A549 (cell line): ENCODE data around the gene RYR3. TPM values are rescaled to one million over a fixed set of nuclear protein-coding genes. Genes with fewer than 3 reads are reported as not detected.

Experiments used
- ATAC-seq, 2 experiments: fragments of 200-7000 bp in 1 of 2; fragments of >200 bp in 1 of 2; cut with Nextera tagmentation in 1 of 2; cut with Tn5 transposase in 1 of 2; 3 replicates each; pipeline versions ENCODE4 v1.8.0 to v1.9.1; 2018 to 2020; ENCODE audit warnings: mild to moderate bottlenecking in 1 of 2, moderate library complexity in 1 of 2
- CTCF ChIA-PET: fragments of 300-600 bp; sonication (Branson Sonifier 250); formaldehyde crosslinking; extraction: SDS; loops from one replicate; lab custom pipeline; 2021; ENCODE audit warnings: antibody characterized with exemption, inconsistent platforms; lab: Yijun Ruan, JAX
- POLR2A ChIA-PET: fragments of 350-600 bp; formaldehyde crosslinking; extraction: SDS; loops from one replicate; lab custom pipeline; 2021; ENCODE audit warnings: antibody characterized with exemption, inconsistent platforms; lab: Yijun Ruan, JAX
- DNase-seq, 2 experiments: peaks; one replicate each; pipeline versions ENCODE4 v3.0.0 to v3.0.0-alpha.2; 2011 to 2016; ENCODE audit warnings: low read depth in 1 of 2, low spot score in 1 of 2
- FAIRE-seq: peaks from 2 replicates; lab custom pipeline; 2011; peaks lifted over from hg19 to GRCh38; lab: Jason Lieb, UNC
- H3K27ac ChIP-seq, 2 experiments: fragments of >200 bp; sonication (Bioruptor Twin); formaldehyde crosslinking; 3 replicates each; pipeline ENCODE4 v1.5.1; 2016 to 2017
- H3K4me1 ChIP-seq: fragments of >200 bp; sonication (Bioruptor Twin); formaldehyde crosslinking; 3 replicates; pipeline ENCODE4 v1.6.1; 2016
- H3K4me2 ChIP-seq: fragments of >200 bp; sonication (Bioruptor Twin); formaldehyde crosslinking; 3 replicates; pipeline ENCODE4 v1.6.1; 2016
- H3K4me3 ChIP-seq: fragments of >200 bp; sonication (Bioruptor Twin); formaldehyde crosslinking; 3 replicates; pipeline ENCODE4 v1.5.1; 2016
- H3K9me3 ChIP-seq: fragments of >200 bp; sonication (Bioruptor Twin); formaldehyde crosslinking; 3 replicates; pipeline ENCODE4 v1.6.1; 2016
- BHLHE40 ChIP-seq: IDR thresholded peaks from 2 replicates; pipeline ENCODE4 v1.6.1; 2012; ENCODE audit warnings: low read depth, low read length, inconsistent platforms
- CBX2 ChIP-seq: fragments of 200-600 bp; sonication (generic); IDR thresholded peaks from 2 replicates; pipeline ENCODE4 v1.6.1; 2016; ENCODE audit warnings: low read depth, mild to moderate bottlenecking, borderline replicate concordance
- CBX8 ChIP-seq: fragments of 200-600 bp; sonication (generic); IDR thresholded peaks from 2 replicates; pipeline ENCODE4 v1.6.1; 2016
- CHD4 ChIP-seq: fragments of 200-600 bp; sonication (generic); IDR thresholded peaks from 2 replicates; pipeline ENCODE4 v1.6.1; 2016; ENCODE audit warnings: antibody characterized with exemption, mild to moderate bottlenecking, borderline replicate concordance
- FOSL2 ChIP-seq, 2 experiments: fragments of 450-650 bp in 1 of 2; fragments of >200 bp in 1 of 2; sonication (Bioruptor Twin) in 1 of 2; formaldehyde crosslinking; IDR thresholded peaks; 2 replicates each; pipeline versions ENCODE4 v1.5.0 to v1.6.1; 2016 to 2020; ENCODE audit warnings: mild to moderate bottlenecking in 1 of 2, moderate library complexity in 1 of 2
- GATA3 ChIP-seq: IDR thresholded peaks from 2 replicates; pipeline ENCODE4 v1.6.1; 2012; ENCODE audit warnings: borderline replicate concordance
- HDAC2 ChIP-seq: fragments of 200-600 bp; sonication (generic); IDR thresholded peaks from 2 replicates; pipeline ENCODE4 v1.6.1; 2016
- HOXA7 ChIP-seq: fragments of 250-450 bp; sonication (Bioruptor Pico); IDR thresholded peaks from 2 replicates; pipeline ENCODE4 v1.5.0; 2020; ENCODE audit warnings: mild to moderate bottlenecking, moderate library complexity
- HOXB13 ChIP-seq: fragments of 250-450 bp; sonication (Bioruptor Pico); IDR thresholded peaks from 2 replicates; pipeline ENCODE4 v1.5.0; 2020; ENCODE audit warnings: low read depth, mild to moderate bottlenecking, moderate library complexity
- HOXB5 ChIP-seq: fragments of 250-450 bp; sonication (Bioruptor Pico); IDR thresholded peaks from 2 replicates; pipeline ENCODE4 v1.5.0; 2020; ENCODE audit warnings: mild to moderate bottlenecking, moderate library complexity
- JUN ChIP-seq, 2 experiments: fragments of >200 bp; sonication (Bioruptor Twin); formaldehyde crosslinking; IDR thresholded peaks; 2 replicates in 1 of 2; 3 replicates in 1 of 2; pipeline ENCODE4 v1.6.1; 2016 to 2017
- NFE2L2 ChIP-seq: fragments of 150-350 bp; conservative IDR thresholded peaks from 2 replicates; pipeline ENCODE4 v1.6.1; 2014; ENCODE audit warnings: low read length
- RCOR1 ChIP-seq: fragments of 150-350 bp; IDR thresholded peaks from 2 replicates; pipeline ENCODE4 v1.6.1; 2014; ENCODE audit warnings: antibody characterized with exemption, low read length, low read depth
- RFX5 ChIP-seq: fragments of 450-650 bp; IDR thresholded peaks from 2 replicates; pipeline ENCODE4 v1.7.1; 2014; ENCODE audit warnings: antibody characterized with exemption, mild to moderate bottlenecking, moderate library complexity
- SMC3 ChIP-seq: fragments of >200 bp; sonication (Bioruptor Twin); formaldehyde crosslinking; IDR thresholded peaks from 3 replicates; pipeline ENCODE4 v1.6.1; 2018; ENCODE audit warnings: inconsistent platforms
- TFCP2L1 ChIP-seq: fragments of 250-450 bp; sonication (Bioruptor Pico); IDR thresholded peaks from 2 replicates; pipeline ENCODE4 v1.5.0; 2021; ENCODE audit warnings: mild to moderate bottlenecking
- TP53 ChIP-seq: fragments of 250-450 bp; sonication (Bioruptor Pico); IDR thresholded peaks from 2 replicates; pipeline ENCODE4 v1.5.0; 2021; ENCODE audit warnings: mild to moderate bottlenecking, moderate library complexity
- ZC3H11A ChIP-seq: fragments of 450-650 bp; IDR thresholded peaks from 2 replicates; pipeline ENCODE4 v1.6.1; 2014; ENCODE audit warnings: antibody characterized with exemption, mild to moderate bottlenecking
- ZFP36 ChIP-seq: fragments of 450-650 bp; IDR thresholded peaks from 2 replicates; pipeline ENCODE4 v1.6.1; 2014; ENCODE audit warnings: borderline replicate concordance; ENCODE audit not compliant: partially characterized antibody
- ZNF302 ChIP-seq: fragments of 250-450 bp; sonication (Bioruptor Pico); IDR thresholded peaks from 2 replicates; pipeline ENCODE4 v1.9.0; 2021; ENCODE audit warnings: inconsistent platforms, mild to moderate bottlenecking, moderate library complexity
- ZSCAN20 ChIP-seq: fragments of 250-450 bp; sonication (Bioruptor Pico); IDR thresholded peaks from 2 replicates; pipeline ENCODE4 v1.8.0; 2022; ENCODE audit warnings: mild to moderate bottlenecking, moderate library complexity
- WGBS: methylation state at CpG from one replicate; pipeline ENCODE4 v1.1.6; 2017; ENCODE audit errors: missing lambda C conversion rate; 5-methylcytosine and 5-hydroxymethylcytosine counted together
- polyA plus RNA-seq, 4 experiments: library from polyadenylated mRNA; depleted of rRNA in 3 of 4; stranded (reverse); fragments of >200 nt; fragmentation: RNase III in 1 of 4; extraction: RNeasy Plus Mini Kit Qiagen cat#74134 plus additional on column Dnase treatment in 1 of 4; gene quantifications; 2 replicates in 3 of 4; 3 replicates in 1 of 4; pipeline ENCODE4 v1.2.3, GENCODE V29; 2011 to 2017
- TF ChIP-seq, protein P1 (sequence below): fragments of >200 bp; sonication (Bioruptor Twin); formaldehyde crosslinking; IDR thresholded peaks from 3 replicates; pipeline ENCODE4 v1.5.1; 2016
- TF ChIP-seq, protein P2 (sequence below): IDR thresholded peaks from 2 replicates; pipeline ENCODE4 v1.6.1; 2012
- TF ChIP-seq, protein P3 (sequence below): IDR thresholded peaks from 2 replicates; pipeline ENCODE4 v1.6.1; 2012

The RYR3 gene
- polyA plus RNA-seq, 2 of the 4 experiments (the other 2 are of a cell fraction), result 0.03 TPM; not detected in 1

DNA sequence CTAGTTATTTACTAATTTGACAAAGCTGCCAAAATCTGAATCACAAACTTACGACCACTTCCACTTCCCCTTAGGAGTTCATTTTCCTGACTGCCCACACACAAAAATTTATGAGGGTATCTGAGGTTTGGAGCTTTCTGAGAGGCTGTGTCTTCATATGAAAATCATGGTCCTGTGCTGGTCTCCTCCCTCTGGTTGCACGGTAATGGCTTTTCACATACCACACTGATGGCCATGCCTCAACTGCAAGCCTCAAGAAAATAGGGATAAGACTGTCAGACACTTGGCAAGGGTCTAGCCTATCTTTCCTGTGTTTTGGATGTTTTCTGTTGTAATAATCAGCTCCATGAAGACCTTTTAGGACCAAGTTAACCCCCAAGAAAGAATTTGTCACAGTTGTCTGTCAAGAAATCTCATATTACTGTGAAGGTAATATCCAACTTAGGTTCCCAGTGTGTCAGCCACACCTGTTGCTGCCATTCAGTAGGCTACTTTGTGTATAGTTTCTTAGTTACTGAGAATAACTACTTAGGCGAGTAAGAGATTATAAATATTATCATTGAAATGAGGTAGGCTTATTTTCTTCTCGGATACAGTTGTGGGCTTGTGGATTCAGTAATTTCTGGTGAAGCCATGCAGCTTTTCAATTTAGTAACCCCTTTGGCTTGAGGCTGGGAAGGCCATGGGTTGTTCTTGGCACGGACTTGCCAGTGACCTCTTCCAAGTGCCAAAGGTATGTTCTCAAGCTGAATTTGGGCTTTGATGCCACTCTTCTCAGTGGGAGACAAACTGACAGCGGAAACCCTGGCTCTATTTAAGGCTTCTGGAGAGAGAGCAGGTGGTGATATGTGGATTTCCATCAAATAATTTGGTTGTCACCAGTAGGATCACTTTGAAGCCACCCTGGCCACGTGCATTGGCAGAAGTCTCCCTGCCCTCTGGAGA is 101.1 kb downstream of the RYR3 start:
- Histone ChIP-seq H3K9me3 (peaks cover 2% of the 10 kb centered on the region; the same call in 1 of the 3 replicates), H3K27ac (no peak overlapping the region), H3K4me2 (no peak overlapping the region), H3K4me3 (no peak overlapping the region), H3K4me1 (no peaks in the 10 kb centered on the region)
- DNase-seq, result no peak
- WGBS, result 11% methylated on average over 7 of the region's 7 CpGs
- no peak for TF ChIP-seq BHLHE40
- FAIRE-seq, result no peak
- CTCF ChIA-PET, result interaction anchor here (1.0 to 1.5 kb wide), 2 partner anchors 19 to 210 kb away, joined by 3 read pairs; no protein-coding TSS in a partner anchor
- POLR2A ChIA-PET, result no interaction called here
- no peak for ATAC-seq

DNA sequence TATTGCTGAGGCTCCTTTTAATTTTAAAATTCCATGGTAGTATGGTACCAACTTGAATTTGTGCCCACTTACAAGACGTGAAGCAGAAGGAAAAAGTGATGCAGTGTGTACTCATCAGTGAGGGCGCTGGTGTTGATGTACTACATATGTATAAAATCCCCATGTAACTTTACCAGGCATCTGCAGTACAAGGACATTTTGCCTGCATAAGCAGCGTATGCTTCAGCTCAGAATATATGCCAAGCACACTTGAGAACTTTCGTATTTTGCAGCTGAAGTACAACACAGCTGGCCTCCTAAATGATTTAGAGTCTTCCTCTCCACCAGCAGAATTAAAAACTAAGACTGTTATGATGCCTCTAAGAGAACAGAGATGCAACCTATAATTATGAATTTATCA is 108.9 kb downstream of the RYR3 start:
- FAIRE-seq (no peak), DNase-seq (no peak), ATAC-seq (no peak)
- TF ChIP-seq, protein P1, sequence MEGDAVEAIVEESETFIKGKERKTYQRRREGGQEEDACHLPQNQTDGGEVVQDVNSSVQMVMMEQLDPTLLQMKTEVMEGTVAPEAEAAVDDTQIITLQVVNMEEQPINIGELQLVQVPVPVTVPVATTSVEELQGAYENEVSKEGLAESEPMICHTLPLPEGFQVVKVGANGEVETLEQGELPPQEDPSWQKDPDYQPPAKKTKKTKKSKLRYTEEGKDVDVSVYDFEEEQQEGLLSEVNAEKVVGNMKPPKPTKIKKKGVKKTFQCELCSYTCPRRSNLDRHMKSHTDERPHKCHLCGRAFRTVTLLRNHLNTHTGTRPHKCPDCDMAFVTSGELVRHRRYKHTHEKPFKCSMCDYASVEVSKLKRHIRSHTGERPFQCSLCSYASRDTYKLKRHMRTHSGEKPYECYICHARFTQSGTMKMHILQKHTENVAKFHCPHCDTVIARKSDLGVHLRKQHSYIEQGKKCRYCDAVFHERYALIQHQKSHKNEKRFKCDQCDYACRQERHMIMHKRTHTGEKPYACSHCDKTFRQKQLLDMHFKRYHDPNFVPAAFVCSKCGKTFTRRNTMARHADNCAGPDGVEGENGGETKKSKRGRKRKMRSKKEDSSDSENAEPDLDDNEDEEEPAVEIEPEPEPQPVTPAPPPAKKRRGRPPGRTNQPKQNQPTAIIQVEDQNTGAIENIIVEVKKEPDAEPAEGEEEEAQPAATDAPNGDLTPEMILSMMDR, result no peak
- TF ChIP-seq HOXB5 (CRISPR knock-in tag), result no peak
- no peak for TF ChIP-seq CBX8
- TF ChIP-seq ZC3H11A, result no peak
- no peak for TF ChIP-seq HOXB13 (CRISPR knock-in tag)
- no peak for TF ChIP-seq RFX5
- TF ChIP-seq HOXA7, result no peak
- TF ChIP-seq ZFP36, result no peak
- TF ChIP-seq GATA3, result no peak
- TF ChIP-seq HDAC2, result no peak
- TF ChIP-seq RCOR1, result no peak
- no peak for TF ChIP-seq TFCP2L1 (CRISPR knock-in tag)
- no peak for TF ChIP-seq TP53
- TF ChIP-seq ZSCAN20, result no peak
- TF ChIP-seq, protein P2, sequence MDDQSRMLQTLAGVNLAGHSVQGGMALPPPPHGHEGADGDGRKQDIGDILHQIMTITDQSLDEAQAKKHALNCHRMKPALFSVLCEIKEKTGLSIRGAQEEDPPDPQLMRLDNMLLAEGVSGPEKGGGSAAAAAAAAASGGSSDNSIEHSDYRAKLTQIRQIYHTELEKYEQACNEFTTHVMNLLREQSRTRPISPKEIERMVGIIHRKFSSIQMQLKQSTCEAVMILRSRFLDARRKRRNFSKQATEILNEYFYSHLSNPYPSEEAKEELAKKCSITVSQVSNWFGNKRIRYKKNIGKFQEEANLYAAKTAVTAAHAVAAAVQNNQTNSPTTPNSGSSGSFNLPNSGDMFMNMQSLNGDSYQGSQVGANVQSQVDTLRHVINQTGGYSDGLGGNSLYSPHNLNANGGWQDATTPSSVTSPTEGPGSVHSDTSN, result no peak
- no peak for TF ChIP-seq FOSL2 (IDR thresholded peaks at IDR 0.05)
- no peak for TF ChIP-seq FOSL2 (CRISPR knock-in tag; IDR thresholded peaks at IDR 0.05)
- TF ChIP-seq SMC3, result no peak
- no peak for TF ChIP-seq ZNF302
- no peak for TF ChIP-seq CBX2
- WGBS, result 2% methylated on average over 4 of the region's 4 CpGs
- Histone ChIP-seq H3K4me1 (no peaks in the 10 kb centered on the region), H3K4me2 (no peak overlapping the region), H3K27ac (no peak overlapping the region), H3K9me3 (peaks cover 2% of the 10 kb centered on the region; the same call in 1 of the 3 replicates), H3K4me3 (no peak overlapping the region)
- CTCF ChIA-PET, result no interaction called here
- POLR2A ChIA-PET, result no interaction called here

DNA sequence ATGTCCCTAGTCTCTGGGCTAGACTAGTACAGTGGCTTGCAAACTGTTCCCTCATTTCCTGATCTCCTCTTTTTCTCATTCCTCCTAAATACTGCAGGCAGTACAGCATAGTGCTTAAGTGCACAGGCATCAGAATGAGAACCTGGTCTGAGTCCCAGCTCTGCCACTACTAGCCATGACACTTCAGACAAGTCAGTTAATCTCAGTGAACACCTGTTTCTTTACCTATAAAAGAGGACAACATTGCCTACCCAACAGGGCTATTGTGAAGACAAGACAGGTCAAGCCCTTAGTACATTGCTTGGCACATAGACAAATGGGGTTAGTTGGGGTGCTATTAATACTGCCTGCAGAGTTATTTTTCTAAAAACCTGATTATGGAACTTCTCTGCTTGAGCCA is 113.3 kb downstream of the RYR3 start:
- H3K4me2 ChIP-seq, result no peak overlapping the region
- H3K4me1 ChIP-seq, result no peaks in the 10 kb centered on the region
- POLR2A ChIA-PET, result no interaction called here
- CTCF ChIA-PET, result no interaction called here
- no peak for TF ChIP-seq NFE2L2
- TF ChIP-seq SMC3, result no peak
- no peak for TF ChIP-seq JUN (IDR thresholded peaks at IDR 0.05)
- TF ChIP-seq HOXA7, result no peak
- TF ChIP-seq, protein P3, sequence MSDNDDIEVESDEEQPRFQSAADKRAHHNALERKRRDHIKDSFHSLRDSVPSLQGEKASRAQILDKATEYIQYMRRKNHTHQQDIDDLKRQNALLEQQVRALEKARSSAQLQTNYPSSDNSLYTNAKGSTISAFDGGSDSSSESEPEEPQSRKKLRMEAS, result no peak
- TF ChIP-seq CBX8, result no peak
- TF ChIP-seq CHD4, result no peak
- no peak for TF ChIP-seq BHLHE40
- no peak for FAIRE-seq
- no peak overlapping the region for H3K27ac ChIP-seq
- no peak for DNase-seq
- no peak for ATAC-seq
- 0 out of 3 replicates have a peak, but pooled peaks cover 3% of the 10 kb centered on the region for H3K9me3 ChIP-seq
- no peak overlapping the region for H3K4me3 ChIP-seq
